HCT116 (cell line): Measurements from ENCODE around the gene GUCY2D. TPM values are rescaled to one million over a fixed set of nuclear protein-coding genes. Genes with fewer than 3 reads are reported as not detected.

Source experiments
- ATAC-seq: fragments of 200-7000 bp; cut with Tn5 transposase; 2 replicates; pipeline ENCODE4 v1.9.1; 2020; ENCODE audit warnings: mild to moderate bottlenecking, moderate library complexity
- BruUV-seq: library from RNA; stranded (reverse); fragments of 400-500 nt; replicated peaks from 2 replicates; lab custom pipeline; 2021; lab: Mats Ljungman, UMichigan
- CTCF ChIA-PET: fragments of 300-600 bp; sonication (Branson Sonifier 250); formaldehyde crosslinking; loops from one replicate; lab custom pipeline; 2021; ENCODE audit warnings: antibody characterized with exemption; lab: Charles Lee
- POLR2A ChIA-PET: fragments of 300-600, 350-600 bp; sonication (Branson Sonifier 250); formaldehyde crosslinking; loops from one replicate; lab custom pipeline; 2021; ENCODE audit warnings: antibody characterized with exemption; lab: Charles Lee
- RAD21 ChIA-PET, 2 experiments: fragments of 300-600 bp; sonication (Branson Sonifier 250); formaldehyde crosslinking; loops; one replicate each; lab custom pipeline; 2023; ENCODE audit warnings: low total read pairs in 2 of 2; ENCODE audit not compliant: uncharacterized antibody in 2 of 2, unreplicated experiment in 2 of 2, low non-redundant PET in 1 of 2; lab: Charles Lee
- DNase-seq: peaks from one replicate; pipeline ENCODE4 v3.0.0-alpha.2; 2010; ENCODE audit warnings: low read depth, low spot score
- H2AFZ ChIP-seq: fragments of 200-600 bp; shearing (Covaris generic), sonication (generic); 2 replicates; pipeline ENCODE4 v1.6.1; 2017; ENCODE audit warnings: low read depth, mixed run types, mixed read lengths, antibody characterized with exemption, low read length; ENCODE audit not compliant: poor library complexity, severe bottlenecking
- H3K27ac ChIP-seq: 2 replicates; pipeline ENCODE4 v1.5.1; 2012; ENCODE audit warnings: low read depth, low read length
- H3K27me3 ChIP-seq: fragments of 200-600 bp; sonication (generic); 2 replicates; pipeline ENCODE4 v1.6.1; 2016; ENCODE audit warnings: mixed run types, low read length, mixed read lengths; ENCODE audit not compliant: insufficient read depth
- H3K36me3 ChIP-seq, 2 experiments: fragments of 200-500 bp in 1 of 2; fragments of 200-600 bp in 1 of 2; sonication (Bioruptor generic) in 1 of 2; sonication (generic) in 1 of 2; 2 replicates each; pipeline versions ENCODE4 v1.5.1 to v1.6.1; 2014 to 2016; ENCODE audit warnings: low read length in 2 of 2, inconsistent platforms in 1 of 2, mixed read lengths in 1 of 2, mixed run types in 1 of 2; ENCODE audit not compliant: insufficient read depth in 2 of 2, control insufficient read depth in 1 of 2
- H3K4me1 ChIP-seq, 2 experiments: fragments of 200-600 bp in 1 of 2; sonication (generic) in 1 of 2; 2 replicates each; pipeline versions ENCODE4 v1.5.1 to v1.6.1; 2012 to 2017; ENCODE audit warnings: low read length in 2 of 2, inconsistent platforms in 1 of 2, mild to moderate bottlenecking in 1 of 2, mixed read lengths in 1 of 2, mixed run types in 1 of 2, moderate library complexity in 1 of 2; ENCODE audit not compliant: insufficient read depth in 2 of 2, control insufficient read depth in 1 of 2
- H3K4me2 ChIP-seq: fragments of 200-600 bp; sonication (generic); 2 replicates; pipeline ENCODE4 v1.6.1; 2017; ENCODE audit warnings: mixed run types, low read length, mixed read lengths
- H3K4me3 ChIP-seq, 2 experiments: fragments of 200-600 bp in 1 of 2; sonication (generic) in 1 of 2; replicated peaks in 1 of 2; 2 replicates each; pipeline ENCODE4 v1.5.1; 2011 to 2016; ENCODE audit warnings: low read length in 2 of 2, control low read depth in 1 of 2, low read depth in 1 of 2, mild to moderate bottlenecking in 1 of 2, mixed read lengths in 1 of 2, mixed run types in 1 of 2
- H3K79me2 ChIP-seq: fragments of 200-600 bp; sonication (generic); 2 replicates; pipeline ENCODE4 v1.6.1; 2017; ENCODE audit warnings: mild to moderate bottlenecking, mixed run types, low read length, moderate library complexity, mixed read lengths; ENCODE audit not compliant: insufficient read depth
- H3K9ac ChIP-seq: fragments of 200-600 bp; sonication (generic); 2 replicates; pipeline ENCODE4 v1.6.1; 2016; ENCODE audit warnings: low read length, mixed read lengths
- H3K9me2 ChIP-seq: fragments of 200-600 bp; sonication (generic), shearing (Covaris generic); 2 replicates; pipeline ENCODE4 v1.6.1; 2017; ENCODE audit warnings: mixed run types, mild to moderate bottlenecking, moderate library complexity; ENCODE audit not compliant: insufficient read depth
- H3K9me3 ChIP-seq, 2 experiments: fragments of 200-500 bp in 1 of 2; fragments of 200-600 bp in 1 of 2; sonication (Bioruptor generic) in 1 of 2; sonication (generic) in 1 of 2; 2 replicates each; pipeline ENCODE4 v1.6.1; 2014 to 2017; ENCODE audit warnings: low read length in 2 of 2, mixed read lengths in 2 of 2, inconsistent platforms in 1 of 2, low read depth in 1 of 2, mild to moderate bottlenecking in 1 of 2, mixed run types in 1 of 2, moderate library complexity in 1 of 2; ENCODE audit not compliant: control insufficient read depth in 1 of 2, insufficient read depth in 1 of 2
- H4K20me1 ChIP-seq: fragments of 200-600 bp; sonication (generic), shearing (Covaris generic); 2 replicates; pipeline ENCODE4 v1.6.1; 2017; ENCODE audit warnings: mixed run types, mild to moderate bottlenecking, moderate library complexity; ENCODE audit not compliant: insufficient read depth
- ATF3 ChIP-seq: IDR thresholded peaks from 2 replicates; pipeline ENCODE4 v1.6.1; 2012
- CBX3 ChIP-seq: IDR thresholded peaks from 2 replicates; pipeline ENCODE4 v1.6.1; 2012; ENCODE audit warnings: low read depth
- CTCF ChIP-seq, 3 experiments: fragments of 200-600 bp in 1 of 3; sonication (generic) in 1 of 3; IDR thresholded peaks in 2 of 3; conservative IDR thresholded peaks in 1 of 3; 2 replicates each; pipeline ENCODE4 v1.5.1; 2012 to 2017; ENCODE audit warnings: low read depth in 2 of 3, low read length in 2 of 3, antibody characterized with exemption in 1 of 3, borderline replicate concordance in 1 of 3, control low read depth in 1 of 3, mild to moderate bottlenecking in 1 of 3, mixed read lengths in 1 of 3, mixed run types in 1 of 3, moderate library complexity in 1 of 3; ENCODE audit not compliant: insufficient read depth in 1 of 3
- ELF1 ChIP-seq: IDR thresholded peaks from 2 replicates; pipeline ENCODE4 v1.6.1; 2012; ENCODE audit warnings: low read depth, borderline replicate concordance
- EZH2 ChIP-seq: fragments of 200-600 bp; sonication (generic); IDR thresholded peaks from 2 replicates; pipeline ENCODE4 v1.6.1; 2017; ENCODE audit warnings: antibody characterized with exemption, mixed run types
- EZH2phosphoT487 ChIP-seq: fragments of 200-600 bp; IDR thresholded peaks from 2 replicates; pipeline ENCODE4 v1.6.1; 2018; ENCODE audit warnings: antibody characterized with exemption, borderline replicate concordance
- FOSL1 ChIP-seq: IDR thresholded peaks from 2 replicates; pipeline ENCODE4 v1.6.1; 2012; ENCODE audit warnings: low read depth
- JUND ChIP-seq: IDR thresholded peaks from 2 replicates; pipeline ENCODE4 v1.6.1; 2012
- MAX ChIP-seq: IDR thresholded peaks from 2 replicates; pipeline ENCODE4 v1.6.1; 2012
- POLR2AphosphoS5 ChIP-seq: IDR thresholded peaks from 2 replicates; pipeline ENCODE4 v1.6.1; 2011; ENCODE audit warnings: mild to moderate bottlenecking, low read depth, low read length, moderate library complexity
- RAD21 ChIP-seq: IDR thresholded peaks from 2 replicates; pipeline ENCODE4 v1.6.1; 2012; ENCODE audit warnings: low read depth, mild to moderate bottlenecking
- REST ChIP-seq: IDR thresholded peaks from 2 replicates; pipeline ENCODE4 v1.6.1; 2012; ENCODE audit warnings: low read depth
- TCF7L2 ChIP-seq: IDR thresholded peaks from 2 replicates; pipeline ENCODE4 v1.7.0; 2011; ENCODE audit warnings: borderline replicate concordance, inconsistent platforms; ENCODE audit not compliant: insufficient read depth, insufficient read length; ENCODE audit errors: extremely low read depth
- ZBTB33 ChIP-seq: IDR thresholded peaks from 2 replicates; pipeline ENCODE4 v1.6.1; 2011; ENCODE audit warnings: mild to moderate bottlenecking, low read length, moderate library complexity; ENCODE audit not compliant: insufficient replicate concordance; ENCODE audit errors: extremely low read depth
- intact Hi-C: fragments of 100-400 bp; cut with micrococcal nuclease; formaldehyde crosslinking; loops from 2 replicates; pipeline ENCODE4 v1.10.0; 2022
- total RNA-seq: library from RNA; stranded (reverse); gene quantifications from one replicate; pipeline ENCODE4 v1.2.1, GENCODE V29; 2021; ENCODE audit not compliant: unreplicated experiment

The GUCY2D gene
- total RNA-seq, 1 experiment from 2014 or later = 1.4 TPM

DNA sequence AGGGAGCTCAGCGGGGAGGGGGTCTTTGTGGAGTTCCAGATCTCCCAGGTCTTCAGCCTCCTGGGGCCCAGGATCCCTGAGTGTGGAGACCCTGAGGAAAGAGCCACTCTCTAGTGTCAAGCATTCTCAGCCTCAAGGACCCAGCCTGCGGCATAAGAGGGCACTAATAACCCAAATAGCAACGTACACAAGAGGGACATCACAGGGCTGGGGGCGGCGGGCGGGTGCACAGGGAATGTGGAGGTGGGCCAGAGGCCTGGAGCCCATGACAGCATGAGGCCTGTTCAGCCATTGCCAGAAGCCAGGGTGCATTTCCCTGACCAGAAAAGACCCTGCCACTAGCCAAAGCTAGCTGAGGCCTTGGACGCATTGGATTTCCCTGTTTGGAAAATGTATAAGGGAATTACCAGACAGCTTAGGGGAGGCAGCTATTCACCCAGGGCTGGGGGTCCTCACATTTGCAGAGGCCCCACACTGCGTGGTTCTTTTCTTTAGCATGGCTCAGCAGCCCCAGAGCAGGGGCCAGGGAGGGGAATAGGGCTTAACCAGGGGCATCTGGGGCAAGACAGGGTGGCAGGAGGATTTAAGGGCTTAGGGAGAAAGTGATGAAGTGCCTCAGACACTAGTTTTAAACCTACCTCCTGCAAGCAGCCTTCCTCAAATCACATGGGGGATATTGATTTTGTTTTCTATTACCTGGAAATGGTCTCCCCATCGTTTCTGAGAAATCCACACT lies 22.9 kb downstream of the GUCY2D start:
- ChIA-PET CTCF (no interaction called here), POLR2A (no interaction called here), RAD21 (no interaction called here)
- no TSS peak for BruUV-seq
- Histone ChIP-seq H3K9ac (no peak overlapping the region), H2AFZ (no peak overlapping the region), H3K4me3 (no peak overlapping the region), H3K36me3 (no peaks in the 10 kb centered on the region), H3K9me2 (no peaks in the 10 kb centered on the region), H3K27me3 (no peaks in the 10 kb centered on the region; the same call in 1 of the 2 replicates), H4K20me1 (no peaks in the 10 kb centered on the region), H3K9me3 (no peaks in the 10 kb centered on the region), H3K4me1 (no peaks in the 10 kb centered on the region), H3K79me2 (no peaks in the 10 kb centered on the region), H3K4me2 (no peak overlapping the region), H3K27ac (no peak overlapping the region)
- TF ChIP-seq REST (no peak), ELF1 (no peak), ZBTB33 (no peak), TCF7L2 (no peak), ATF3 (no peak), CTCF (IDR thresholded peaks at IDR 0.05 in 2 of 3, conservative IDR thresholded peaks at IDR 0.05 in 1 of 3; ENCODE audit: borderline replicate concordance in 1 of 3, insufficient read depth in 1 of 3, low read depth in 2 of 3, low read length in 2 of 3) (no peak), POLR2AphosphoS5 (no peak), MAX (no peak), RAD21 (no peak), EZH2phosphoT487 (no peak), FOSL1 (no peak), CBX3 (no peak), EZH2 (no peak), JUND (no peak)
- ATAC-seq (no peak), DNase-seq (no peak)
- intact Hi-C loops = no loop called here
